ENCODE data around the gene FXYD7. TPM values are rescaled to one million over a fixed set of nuclear protein-coding genes. Genes with fewer than 3 reads are reported as not detected.

Gene FXYD7
- total and polyA plus RNA-seq, 9 of the 15 experiments (the other 6 are each of a cell fraction or from before 2014, with no cell fraction given) = 0.10 to 0.80 (median 0.31) TPM; not detected in 3

GRCh38 chr19:35166100-35167063 is 23.3 kb downstream of the FXYD7 start (continued):
- TF ChIP-seq ZBTB2 (IDR thresholded peaks at IDR 0.05) = peak; percentile 57; the same call in 1 of the 2 replicates
- TF ChIP-seq EGR1 (conservative IDR thresholded peaks at IDR 0.05) = peak; percentile 72
- no peak; the same call in 1 of the 2 replicates for TF ChIP-seq SMARCC2 (IDR thresholded peaks at IDR 0.05; ENCODE audit: low read depth)
- TF ChIP-seq GATA2 (CRISPR knock-in tag; IDR thresholded peaks at IDR 0.05) = peak; percentile 98
- TF ChIP-seq ZNF644 (tag; IDR thresholded peaks at IDR 0.05; ENCODE audit: low read depth) = peak; percentile 32; the same call in 1 of the 2 replicates
- peak; percentile 86 for TF ChIP-seq L3MBTL2 (IDR thresholded peaks at IDR 0.05)
- TF ChIP-seq MYC (IDR thresholded peaks at IDR 0.05; ENCODE audit: low read depth, low read length) = peak; percentile 73
- no peak for TF ChIP-seq MYC (CRISPR knock-in tag; IDR thresholded peaks at IDR 0.05; ENCODE audit: borderline replicate concordance, low read depth)
- TF ChIP-seq TAL1 (IDR thresholded peaks at IDR 0.05) = peak; percentile 56; the same call in 1 of the 2 replicates
- TF ChIP-seq CBFA2T2 (conservative IDR thresholded peaks at IDR 0.05) = peak; percentile 85
- 0 out of 2 replicates have a peak, but pooled peaks have one; percentile 16 for TF ChIP-seq ZBTB33 (CRISPR knock-in tag; IDR thresholded peaks at IDR 0.05)
- peak; percentile 66; the same call in 1 of the 2 replicates for TF ChIP-seq EP400 (IDR thresholded peaks at IDR 0.05)
- no peak for TF ChIP-seq HMG20B (CRISPR knock-in tag; IDR thresholded peaks at IDR 0.05)
- TF ChIP-seq ATF3 (IDR thresholded peaks at IDR 0.05) = no peak
- TF ChIP-seq ATF3 (CRISPR knock-in tag; conservative IDR thresholded peaks at IDR 0.05) = 0 out of 2 replicates have a peak, but pooled peaks have one; percentile 27
- TF ChIP-seq OTX1 (CRISPR knock-in tag; IDR thresholded peaks at IDR 0.05) = no peak
- TF ChIP-seq CC2D1A (IDR thresholded peaks at IDR 0.05) = peak; percentile 39; the same call in 1 of the 2 replicates
- TF ChIP-seq NUFIP1 (IDR thresholded peaks at IDR 0.05; ENCODE audit: partially characterized antibody) = no peak
- TF ChIP-seq MCM3 (IDR thresholded peaks at IDR 0.05) = no peak
